Femur (tissue), 1 donor: Measurements from ENCODE around the gene BLMH.
"Not testable (repeated sequence)": the region's sequence is repeated elsewhere in the genome, so short reads cannot be mapped to it uniquely, and the experiment has no call there.

Source experiments
- DNase-seq: peaks from one replicate; pipeline ENCODE4 v3.0.0-alpha.2; 2017

The BLMH gene

GRCh38 chr17:30244853-30245385 is 46.8 kb downstream of the BLMH start:
- DNase-seq = no peak

DNA sequence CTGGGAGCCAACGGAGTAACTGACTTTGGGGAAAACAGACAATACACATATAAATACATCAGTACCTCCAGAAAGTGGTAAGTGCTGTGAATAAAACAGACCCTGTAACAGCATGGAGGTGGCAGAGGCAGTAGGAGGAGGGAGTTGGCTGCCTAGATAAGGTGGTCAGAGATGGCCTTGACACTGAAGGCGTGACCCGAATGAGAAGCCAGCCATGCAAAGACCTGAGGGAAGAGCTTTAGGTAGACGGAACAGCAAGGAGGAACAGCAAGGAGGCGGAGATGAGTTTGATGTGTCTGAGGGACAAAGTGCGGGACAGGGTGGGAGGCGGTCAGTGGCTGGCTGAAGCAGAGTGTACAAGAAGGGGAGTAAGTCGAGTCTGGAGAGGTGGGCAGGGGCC is 48.2 kb downstream of the BLMH start:
- DNase-seq = no peak

GRCh38 chr17:30243002-30243401 is 48.7 kb downstream of the BLMH start:
- no peak for DNase-seq

DNA sequence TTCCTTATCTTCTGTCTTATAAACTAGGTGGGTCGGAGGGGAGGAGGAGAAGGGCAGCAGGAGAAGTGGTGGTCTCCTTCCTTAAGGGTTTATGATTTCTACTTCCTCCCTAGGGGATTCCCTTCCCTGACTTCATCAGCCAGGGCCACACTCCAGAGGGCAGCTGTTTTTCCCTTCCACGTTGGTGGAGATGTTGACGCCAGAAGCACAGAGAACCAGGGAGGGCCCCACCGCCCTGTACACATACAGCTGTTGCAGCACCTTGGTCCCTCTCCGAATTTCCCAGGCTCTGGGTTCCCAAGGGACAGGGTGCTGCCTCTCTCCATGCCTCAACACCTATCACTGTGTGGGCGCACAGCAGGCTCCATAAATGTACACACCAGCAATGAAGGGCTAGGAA is 50.7 kb downstream of the BLMH start:
- DNase-seq = no peak

GRCh38 chr17:30240177-30240576 is 51.6 kb downstream of the BLMH start:
- no peak for DNase-seq

- DNase-seq = no peak
Measured at GRCh38 chr17:30239089-30239462, 52.7 kb downstream of the BLMH start.

DNA sequence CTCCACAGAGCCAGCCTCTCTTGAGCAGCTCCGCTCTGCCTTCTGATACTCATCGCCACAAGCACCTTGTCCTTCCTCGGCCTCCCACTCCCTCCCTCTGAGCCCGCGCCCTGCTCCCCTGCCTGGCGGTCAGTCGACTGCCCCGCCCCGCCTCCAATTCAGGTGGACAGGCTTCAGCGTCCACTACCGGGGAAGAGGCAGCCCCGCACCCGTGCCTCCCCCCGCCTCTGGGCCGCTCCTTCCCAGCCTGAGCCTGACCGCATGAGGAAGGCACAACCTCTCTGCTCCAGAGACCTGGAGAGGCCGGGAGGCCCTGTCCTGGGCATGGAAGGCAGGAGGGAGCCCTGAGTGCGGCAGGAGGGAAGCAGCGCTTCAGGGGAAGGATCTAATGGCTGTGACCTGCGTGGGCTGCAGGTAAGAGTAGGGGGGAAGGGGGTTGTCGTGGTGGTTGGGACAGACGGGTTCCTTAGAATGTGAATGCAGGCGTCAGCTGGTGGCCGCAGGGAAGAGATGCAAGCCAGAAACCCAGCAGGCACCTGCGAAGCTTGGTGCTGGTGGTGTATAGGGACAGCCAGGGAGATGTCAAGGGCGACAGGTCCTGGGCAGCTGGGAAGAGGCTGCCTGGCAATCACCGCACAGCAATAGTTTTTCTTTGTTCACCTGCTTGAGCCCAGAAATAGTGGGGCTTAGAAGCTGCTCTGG is 53.2 kb downstream of the BLMH start:
- DNase-seq = no peak

DNA sequence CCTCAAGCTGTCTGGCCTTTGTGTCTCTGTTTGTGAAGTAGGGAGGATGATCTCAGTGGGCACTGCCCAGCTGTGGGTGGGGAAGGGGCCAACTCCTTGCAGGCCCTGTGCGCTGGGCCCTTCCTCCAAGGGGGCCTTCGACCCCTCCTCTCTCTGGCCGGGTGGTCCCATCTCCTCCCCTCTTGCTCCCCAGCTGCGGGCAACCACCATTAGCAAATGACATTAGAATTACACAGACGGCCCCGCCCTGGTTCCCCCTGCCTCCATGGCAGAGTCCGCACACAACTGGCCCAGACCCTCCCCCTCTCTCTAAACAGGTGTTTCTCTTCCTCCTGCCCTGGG is 53.8 kb downstream of the BLMH start:
- DNase-seq = no peak

DNA sequence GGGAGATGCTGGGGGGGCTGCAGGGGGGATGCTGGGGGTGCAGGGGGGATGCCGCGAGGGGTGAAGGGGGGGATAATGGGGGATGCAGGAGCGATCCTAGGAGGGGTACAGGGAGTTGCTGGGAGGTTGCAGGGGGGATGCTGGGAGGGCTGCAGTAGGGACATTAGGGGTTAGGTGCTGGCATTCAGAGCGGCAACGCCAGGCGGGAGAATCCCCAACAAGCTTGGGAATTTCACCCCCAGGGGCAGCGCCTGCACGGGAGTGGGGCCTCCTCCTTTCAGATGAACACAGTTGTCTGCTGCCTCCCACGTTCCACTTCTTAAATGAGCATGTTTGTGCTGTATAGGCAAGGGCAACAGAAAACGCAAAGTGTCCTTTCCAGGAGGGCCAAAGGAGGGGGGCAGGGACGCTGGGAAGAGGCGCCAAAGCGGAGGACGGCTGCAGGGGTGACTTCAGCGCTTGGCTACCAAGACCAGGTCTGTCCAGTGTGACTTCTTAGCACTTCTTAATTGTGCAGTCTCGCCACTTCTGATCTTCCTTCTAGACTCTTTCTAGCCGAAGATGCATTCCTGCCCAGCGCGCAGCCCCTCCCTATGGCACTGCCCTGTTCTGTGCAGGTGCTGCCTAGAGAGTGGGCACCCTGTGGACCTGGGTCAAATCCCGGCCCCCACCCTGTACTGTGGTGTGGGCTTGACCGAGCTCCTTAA is 54.3 kb downstream of the BLMH start:
- DNase-seq = no peak

- DNase-seq = peak; percentile 70
Measured at GRCh38 chr17:30236766-30237165, 55.0 kb downstream of the BLMH start.

DNA sequence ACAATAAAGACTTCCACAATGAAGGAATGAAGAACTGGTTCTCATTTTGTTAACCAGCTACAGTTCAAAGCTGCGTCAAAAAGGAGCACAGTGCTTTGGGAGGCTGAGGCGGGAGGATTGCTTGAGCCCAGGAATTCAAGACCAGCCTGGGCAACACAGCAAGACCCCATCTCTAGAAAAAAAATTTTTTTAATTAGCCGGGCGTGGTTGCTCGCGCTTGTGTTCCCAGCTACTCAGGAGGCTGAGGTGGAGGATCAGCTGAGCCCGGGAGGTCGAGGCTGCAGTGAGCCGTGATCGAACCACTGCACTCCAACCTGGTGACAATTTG is 55.5 kb downstream of the BLMH start:
- DNase-seq = no peak

GRCh38 chr17:30235386-30236296 is 56.1 kb downstream of the BLMH start, which contains the start of gene SLC6A4:
Gene SLC6A4 (minus strand): TSS chr17:30235697. CDS start chr17:30221958, 13,739 bp downstream.
- DNase-seq = no peak

GRCh38 chr17:30234964-30235363 is 56.8 kb downstream of the BLMH start:
- no peak for DNase-seq

DNA sequence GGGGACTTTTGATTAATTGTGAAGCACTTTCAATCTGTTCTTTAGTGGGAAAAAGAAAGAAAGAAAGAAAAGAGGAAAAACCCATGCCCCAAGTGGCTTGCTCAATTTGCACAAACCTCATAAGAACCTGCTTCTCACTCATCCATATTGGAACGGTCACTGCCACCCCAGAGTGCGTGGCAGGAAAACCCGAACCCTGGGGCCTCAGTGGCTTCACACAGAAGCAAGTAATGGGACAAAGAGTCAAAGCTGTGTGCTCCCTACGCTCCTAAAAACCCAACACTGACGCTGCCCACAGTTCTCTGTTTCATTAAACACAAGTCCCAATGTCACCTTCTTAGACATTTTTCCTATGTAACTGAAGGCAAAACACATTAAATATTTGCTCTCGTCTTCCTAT is 57.4 kb downstream of the BLMH start:
- DNase-seq = no peak

DNA sequence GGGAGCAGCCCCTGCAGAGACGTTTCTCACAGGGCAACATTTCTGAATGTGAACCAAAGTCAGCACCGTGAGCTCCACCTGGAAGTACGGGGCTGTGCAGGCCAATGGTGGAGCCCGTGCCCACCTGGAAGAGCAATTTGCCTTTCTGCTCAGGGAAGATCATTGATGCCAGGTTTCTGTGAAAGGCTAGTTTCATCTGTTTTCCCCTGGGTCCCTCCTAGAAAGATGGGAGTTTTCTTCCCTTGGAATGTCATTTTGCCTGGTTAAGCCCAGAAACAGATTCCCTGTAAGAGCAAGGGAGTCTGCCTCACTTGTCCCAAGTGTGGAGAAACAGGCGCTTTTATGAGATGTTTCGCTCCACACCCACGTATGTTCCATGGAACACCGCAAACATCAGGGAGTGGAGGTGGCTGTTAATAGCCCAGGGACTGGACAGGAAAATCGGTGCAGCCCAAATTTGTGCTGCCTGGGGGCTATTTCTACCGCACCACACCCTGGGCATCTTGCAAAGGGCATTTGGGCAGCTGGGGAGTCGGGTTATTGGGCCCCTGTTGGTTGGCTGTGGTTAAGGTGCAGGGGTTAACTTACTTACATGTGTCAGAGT is 58.8 kb downstream of the BLMH start:
- DNase-seq = no peak

- DNase-seq = no peak
Measured at GRCh38 chr17:30232015-30232823, 59.5 kb downstream of the BLMH start.

DNA sequence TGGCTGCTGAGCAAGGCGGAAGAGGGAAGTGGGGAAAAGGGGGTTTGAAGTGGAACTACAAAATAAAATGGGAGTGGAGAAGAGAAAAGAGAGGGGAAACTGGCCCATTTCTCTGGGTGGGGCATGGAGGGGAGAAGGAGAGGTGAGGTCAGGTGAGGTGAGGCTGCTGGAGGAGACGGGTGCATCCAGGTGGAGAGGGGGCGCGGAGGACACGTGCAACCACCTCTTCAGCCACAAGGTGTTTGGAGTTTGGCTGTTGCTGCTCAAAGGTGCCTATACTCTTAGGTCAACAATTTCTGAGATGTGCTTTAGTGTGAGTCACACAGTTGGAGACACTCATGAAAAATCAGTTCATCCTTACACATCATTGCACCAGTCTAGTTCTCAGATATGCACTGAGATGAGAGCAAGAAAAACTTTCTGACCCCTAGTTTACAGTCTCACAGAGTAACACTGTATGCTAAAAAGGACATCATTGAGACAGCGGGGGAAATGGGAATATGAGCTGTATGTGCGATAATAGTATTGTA is 61.1 kb downstream of the BLMH start:
- DNase-seq = no peak

DNA sequence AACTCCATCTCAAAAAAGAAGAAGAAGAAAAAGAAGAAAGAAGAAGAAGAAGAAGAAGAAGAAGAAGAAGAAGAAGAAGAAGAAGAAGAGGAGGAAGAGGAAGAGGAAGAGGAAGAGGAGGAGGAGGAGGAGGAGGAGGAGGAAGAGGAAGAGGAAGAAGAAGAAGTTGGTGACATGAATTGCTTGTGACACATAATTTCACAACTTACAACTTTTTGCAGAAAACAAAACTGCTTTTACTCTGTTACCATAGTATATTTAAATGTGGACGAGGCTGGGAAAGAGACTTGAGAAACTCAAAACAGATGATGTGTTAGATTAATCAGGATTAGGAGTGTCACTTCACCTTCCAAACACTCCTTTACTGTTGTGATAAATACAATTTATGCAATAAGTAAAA is 61.7 kb downstream of the BLMH start:
- DNase-seq = not testable (repeated sequence)

GRCh38 chr17:30229012-30229411 is 62.7 kb downstream of the BLMH start:
- DNase-seq = no peak

DNA sequence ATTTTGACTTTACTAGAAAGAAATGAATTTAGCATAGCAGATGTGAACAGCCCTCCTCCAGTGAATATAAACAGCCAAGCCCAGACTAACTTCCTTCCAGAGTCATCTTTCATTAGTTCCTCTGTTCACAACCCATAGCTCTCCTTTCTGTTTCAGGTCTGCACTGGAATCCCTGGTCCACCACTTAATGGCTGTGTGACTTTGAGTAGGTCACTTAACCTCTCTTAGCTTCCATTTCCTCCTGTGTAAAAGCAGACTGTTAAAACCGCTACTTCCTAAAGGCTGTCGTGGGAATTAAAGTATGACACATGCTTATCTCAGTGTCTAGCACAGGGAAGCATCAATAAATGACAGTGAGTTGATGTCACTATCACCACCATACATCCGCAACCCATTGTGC is 63.7 kb downstream of the BLMH start:
- DNase-seq = no peak

GRCh38 chr17:30226878-30227277 is 64.9 kb downstream of the BLMH start:
- no peak for DNase-seq
